Central memory CD4-positive, alpha-beta T cell (primary cell): ENCODE data around the gene FAF2.

ENCODE experiments used
- DNase-seq: peaks from one replicate; pipeline ENCODE4 v3.0.0; 2022

The FAF2 gene

GRCh38 chr5:176513788-176514187 is 65.6 kb downstream of the FAF2 start:
- no peak for DNase-seq

GRCh38 chr5:176514244-176514950 is 66.2 kb downstream of the FAF2 start:
- no peak for DNase-seq

GRCh38 chr5:176515396-176515795 is 67.2 kb downstream of the FAF2 start:
- no peak for DNase-seq

- no peak for DNase-seq
These were observed 69.0 kb downstream of the FAF2 start for GRCh38 chr5:176517053-176517661.

- DNase-seq, result no peak
These were observed 71.9 kb downstream of the FAF2 start for GRCh38 chr5:176519810-176520720.

GRCh38 chr5:176521286-176521685 is 73.1 kb downstream of the FAF2 start:
- DNase-seq, result no peak

GRCh38 chr5:176521699-176522263 is 73.6 kb downstream of the FAF2 start:
- no peak for DNase-seq

GRCh38 chr5:176524138-176524537 is 76.0 kb downstream of the FAF2 start:
- DNase-seq, result no peak

GRCh38 chr5:176524987-176525386 is 76.8 kb downstream of the FAF2 start:
- no peak for DNase-seq

- DNase-seq, result no peak
These were observed 77.5 kb downstream of the FAF2 start for GRCh38 chr5:176525677-176526076.

- DNase-seq, result no peak
These were observed 78.3 kb downstream of the FAF2 start for GRCh38 chr5:176526462-176526861.

- DNase-seq, result no peak
These were observed 79.3 kb downstream of the FAF2 start for GRCh38 chr5:176527246-176528222.

- DNase-seq, result no peak
These were observed 80.1 kb downstream of the FAF2 start for GRCh38 chr5:176528301-176528700.

GRCh38 chr5:176528761-176529115 is 80.6 kb downstream of the FAF2 start:
- no peak for DNase-seq

- no peak for DNase-seq
These were observed 81.0 kb downstream of the FAF2 start for GRCh38 chr5:176529116-176529740.

- peak; percentile 78 for DNase-seq
These were observed 81.6 kb downstream of the FAF2 start for GRCh38 chr5:176529741-176530141.

- DNase-seq, result no peak
These were observed 82.3 kb downstream of the FAF2 start for GRCh38 chr5:176530393-176530982.

- no peak for DNase-seq
These were observed 83.1 kb downstream of the FAF2 start for GRCh38 chr5:176530983-176531901.

GRCh38 chr5:176531902-176532493 is 83.8 kb downstream of the FAF2 start:
- DNase-seq, result no peak

- no peak for DNase-seq
These were observed 84.6 kb downstream of the FAF2 start for GRCh38 chr5:176532795-176533194.
